Subcutaneous abdominal adipose tissue (tissue), 5 donors: Measurements from ENCODE around the gene GALNT18.
"Not testable (repeated sequence)": the region's sequence is repeated elsewhere in the genome, so short reads cannot be mapped to it uniquely, and the experiment has no call there.

Experiments
- H3K27ac ChIP-seq: one replicate; pipeline ENCODE4 v1.7.0; 2013; ENCODE audit warnings: low read depth, mild to moderate bottlenecking, inconsistent platforms, low read length, moderate library complexity
- H3K27me3 ChIP-seq, 5 donors: one replicate each; pipeline ENCODE4 v1.7.0; 2013; ENCODE audit warnings: low read length in 5 of 5, inconsistent platforms in 1 of 5; ENCODE audit not compliant: control insufficient read depth in 5 of 5, insufficient read depth in 4 of 5
- H3K36me3 ChIP-seq, 5 donors: one replicate each; pipeline ENCODE4 v1.7.0; 2013; ENCODE audit warnings: low read length in 5 of 5; ENCODE audit not compliant: control insufficient read depth in 5 of 5, insufficient read depth in 5 of 5
- H3K4me1 ChIP-seq, 5 donors: one replicate each; pipeline ENCODE4 v1.7.0; 2013; ENCODE audit warnings: low read length in 5 of 5, mild to moderate bottlenecking in 3 of 5, moderate library complexity in 1 of 5; ENCODE audit not compliant: control insufficient read depth in 5 of 5, insufficient read depth in 5 of 5
- H3K4me3 ChIP-seq, 5 donors: one replicate each; pipeline ENCODE4 v1.7.0; 2013; ENCODE audit warnings: low read length in 5 of 5, low read depth in 1 of 5
- H3K9ac ChIP-seq, 5 donors: one replicate each; pipeline ENCODE4 v1.7.0; 2013; ENCODE audit warnings: low read length in 5 of 5, mild to moderate bottlenecking in 4 of 5, moderate library complexity in 3 of 5
- H3K9me3 ChIP-seq, 5 donors: one replicate each; pipeline ENCODE4 v1.7.0; 2013; ENCODE audit warnings: low read length in 5 of 5; ENCODE audit not compliant: control insufficient read depth in 5 of 5
- donor health status: healthy.
- donor health status: healthy.
- donor health status: healthy.
- donor health status: healthy.
- donor health status: healthy.

The GALNT18 gene

GRCh38 chr11:11448626-11449025 lies 173.2 kb downstream of the GALNT18 start:
- Histone ChIP-seq H3K36me3 (no peaks in the 10 kb centered on the region), H3K27me3 (peaks cover 0 to 4% (median 0%) of the 10 kb centered on the region in 5 donors), H3K4me1 (peaks cover 0 to 5% (median 0%) of the 10 kb centered on the region in 5 donors)

GRCh38 chr11:11447601-11448000 lies 174.2 kb downstream of the GALNT18 start:
- not testable (repeated sequence) for H3K4me1 ChIP-seq

More at GRCh38 chr11:11448626-11449025, 173.2 kb downstream of the GALNT18 start:
- no peak overlapping the region for H3K9ac ChIP-seq
- no peak overlapping the region for H3K4me3 ChIP-seq
- H3K27ac ChIP-seq, result no peak overlapping the region
- H3K9me3 ChIP-seq, result no peaks in the 10 kb centered on the region

GRCh38 chr11:11446967-11447366 lies 174.8 kb downstream of the GALNT18 start:
- H3K4me1 ChIP-seq, result peaks cover 0 to 5% (median 0%) of the 10 kb centered on the region in 5 donors
- H3K36me3 ChIP-seq, result no peaks in the 10 kb centered on the region
- peaks cover 0 to 4% (median 0%) of the 10 kb centered on the region in 5 donors for H3K27me3 ChIP-seq
- H3K9me3 ChIP-seq, result no peaks in the 10 kb centered on the region
- no peak overlapping the region for H3K4me3 ChIP-seq
- no peak overlapping the region for H3K27ac ChIP-seq
- no peak overlapping the region for H3K9ac ChIP-seq

More at GRCh38 chr11:11447601-11448000, 174.2 kb downstream of the GALNT18 start:
- H3K4me3 ChIP-seq, H3K36me3 ChIP-seq, H3K27me3 ChIP-seq, H3K9ac ChIP-seq, H3K9me3 ChIP-seq, H3K27ac ChIP-seq: not testable (repeated sequence)

GRCh38 chr11:11446564-11446963 lies 175.2 kb downstream of the GALNT18 start:
- H3K9me3 ChIP-seq, result no peaks in the 10 kb centered on the region
- H3K27ac ChIP-seq, result no peak overlapping the region
- no peak overlapping the region for H3K4me3 ChIP-seq
- H3K9ac ChIP-seq, result no peak overlapping the region
- H3K36me3 ChIP-seq, result no peaks in the 10 kb centered on the region
- peaks cover 0 to 4% (median 0%) of the 10 kb centered on the region in 5 donors for H3K27me3 ChIP-seq
- H3K4me1 ChIP-seq, result peaks cover 0 to 5% (median 0%) of the 10 kb centered on the region in 5 donors

GRCh38 chr11:11445441-11446185 lies 176.2 kb downstream of the GALNT18 start:
- Histone ChIP-seq H3K27me3 (peaks cover 0 to 4% (median 0%) of the 10 kb centered on the region in 5 donors), H3K4me1 (peaks cover 0 to 5% (median 0%) of the 10 kb centered on the region in 5 donors), H3K36me3 (no peaks in the 10 kb centered on the region), H3K27ac (no peak overlapping the region), H3K9ac (no peak overlapping the region), H3K9me3 (no peaks in the 10 kb centered on the region), H3K4me3 (no peak overlapping the region)

GRCh38 chr11:11444804-11445131 lies 177.0 kb downstream of the GALNT18 start:
- no peak overlapping the region for H3K4me3 ChIP-seq
- no peaks in the 10 kb centered on the region for H3K9me3 ChIP-seq
- no peak overlapping the region for H3K27ac ChIP-seq
- peaks cover 0 to 5% (median 0%) of the 10 kb centered on the region in 5 donors for H3K4me1 ChIP-seq
- H3K27me3 ChIP-seq, result peaks cover 0 to 4% (median 0%) of the 10 kb centered on the region in 5 donors
- H3K36me3 ChIP-seq, result no peaks in the 10 kb centered on the region
- H3K9ac ChIP-seq, result no peak overlapping the region

- no peaks in the 10 kb centered on the region for H3K9me3 ChIP-seq
- H3K4me3 ChIP-seq, result no peak overlapping the region
- peaks cover 0 to 5% (median 0%) of the 10 kb centered on the region in 5 donors for H3K4me1 ChIP-seq
- no peak overlapping the region for H3K27ac ChIP-seq
- H3K36me3 ChIP-seq, result no peaks in the 10 kb centered on the region
- peaks cover 0 to 4% (median 0%) of the 10 kb centered on the region in 5 donors for H3K27me3 ChIP-seq
- H3K9ac ChIP-seq, result no peak overlapping the region
Observed at GRCh38 chr11:11444027-11444803, 177.6 kb downstream of the GALNT18 start.

GRCh38 chr11:11442791-11443190 lies 179.0 kb downstream of the GALNT18 start:
- Histone ChIP-seq H3K9me3 (no peaks in the 10 kb centered on the region), H3K4me1 (peaks cover 0 to 5% (median 0%) of the 10 kb centered on the region in 5 donors), H3K4me3 (no peak overlapping the region), H3K9ac (no peak overlapping the region), H3K27ac (no peak overlapping the region), H3K27me3 (peaks cover 0 to 4% (median 0%) of the 10 kb centered on the region in 5 donors), H3K36me3 (no peaks in the 10 kb centered on the region)

- Histone ChIP-seq H3K36me3 (no peaks in the 10 kb centered on the region), H3K4me1 (peaks cover 0 to 5% (median 0%) of the 10 kb centered on the region in 5 donors), H3K27me3 (peaks cover 0 to 4% (median 2%) of the 10 kb centered on the region in 5 donors), H3K9ac (no peak overlapping the region), H3K9me3 (no peaks in the 10 kb centered on the region), H3K27ac (no peak overlapping the region), H3K4me3 (no peak overlapping the region)
Observed at GRCh38 chr11:11441516-11441915, 180.3 kb downstream of the GALNT18 start.

- H3K27me3 ChIP-seq, result peaks cover 0 to 4% (median 0%) of the 10 kb centered on the region in 5 donors
- no peak overlapping the region for H3K27ac ChIP-seq
- H3K4me1 ChIP-seq, result peaks cover 0 to 5% (median 0%) of the 10 kb centered on the region in 5 donors
Observed at GRCh38 chr11:11441091-11441490, 180.7 kb downstream of the GALNT18 start.

More at GRCh38 chr11:11441091-11441490, 180.7 kb downstream of the GALNT18 start:
- Histone ChIP-seq H3K4me3 (no peak overlapping the region), H3K9ac (no peak overlapping the region), H3K9me3 (no peaks in the 10 kb centered on the region), H3K36me3 (no peaks in the 10 kb centered on the region)
